ENCODE results near the gene SMIM29.

The SMIM29 gene

DNA sequence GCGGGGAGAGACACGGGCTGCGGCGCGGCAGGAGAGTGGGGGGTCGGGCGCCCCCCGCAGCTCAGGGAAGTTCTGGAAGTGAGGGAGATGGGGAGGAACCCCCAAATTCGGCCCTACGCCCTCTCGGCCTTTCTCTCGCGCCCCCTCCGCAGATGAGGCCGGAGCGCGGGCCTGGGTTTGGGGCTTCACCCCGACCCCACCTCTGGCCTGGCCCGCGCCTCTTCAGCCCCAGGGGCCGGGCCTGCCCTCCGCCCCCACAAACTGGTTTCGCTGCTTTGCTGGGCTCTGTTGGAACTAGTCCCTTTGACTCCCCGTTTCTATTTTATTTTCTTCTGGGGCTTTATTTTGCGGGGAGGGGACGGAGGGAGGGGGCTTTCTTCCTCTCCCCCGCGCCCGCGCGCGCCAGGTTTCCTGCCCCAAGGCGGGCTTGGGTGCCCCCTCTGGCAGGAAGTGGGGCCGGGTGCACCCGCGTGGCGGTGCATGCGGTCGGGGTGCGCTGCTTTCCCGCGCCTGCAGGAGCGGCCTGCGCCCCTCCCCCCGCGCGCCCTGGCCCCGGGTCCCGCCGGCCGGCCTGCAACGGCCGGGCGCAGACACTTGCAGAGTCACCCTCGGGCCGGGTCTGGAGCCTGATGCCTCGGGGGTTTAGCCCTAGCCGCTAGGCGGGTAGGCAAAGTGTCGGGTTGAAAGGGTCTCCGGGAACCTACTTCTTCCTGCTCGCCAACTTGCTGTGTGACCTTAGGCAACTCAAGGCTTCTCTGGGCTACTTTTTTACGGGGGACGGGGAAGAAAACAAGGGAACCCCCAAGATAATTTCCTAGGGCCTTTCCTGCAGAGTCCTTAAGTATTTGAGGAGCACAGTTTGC is 10.9 kb downstream of the SMIM29 start:
- TF ChIP-seq, protein P1, sequence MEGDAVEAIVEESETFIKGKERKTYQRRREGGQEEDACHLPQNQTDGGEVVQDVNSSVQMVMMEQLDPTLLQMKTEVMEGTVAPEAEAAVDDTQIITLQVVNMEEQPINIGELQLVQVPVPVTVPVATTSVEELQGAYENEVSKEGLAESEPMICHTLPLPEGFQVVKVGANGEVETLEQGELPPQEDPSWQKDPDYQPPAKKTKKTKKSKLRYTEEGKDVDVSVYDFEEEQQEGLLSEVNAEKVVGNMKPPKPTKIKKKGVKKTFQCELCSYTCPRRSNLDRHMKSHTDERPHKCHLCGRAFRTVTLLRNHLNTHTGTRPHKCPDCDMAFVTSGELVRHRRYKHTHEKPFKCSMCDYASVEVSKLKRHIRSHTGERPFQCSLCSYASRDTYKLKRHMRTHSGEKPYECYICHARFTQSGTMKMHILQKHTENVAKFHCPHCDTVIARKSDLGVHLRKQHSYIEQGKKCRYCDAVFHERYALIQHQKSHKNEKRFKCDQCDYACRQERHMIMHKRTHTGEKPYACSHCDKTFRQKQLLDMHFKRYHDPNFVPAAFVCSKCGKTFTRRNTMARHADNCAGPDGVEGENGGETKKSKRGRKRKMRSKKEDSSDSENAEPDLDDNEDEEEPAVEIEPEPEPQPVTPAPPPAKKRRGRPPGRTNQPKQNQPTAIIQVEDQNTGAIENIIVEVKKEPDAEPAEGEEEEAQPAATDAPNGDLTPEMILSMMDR (IDR thresholded peaks at IDR 0.05): no peak; the same call in 1 of the 2 replicates

DNA sequence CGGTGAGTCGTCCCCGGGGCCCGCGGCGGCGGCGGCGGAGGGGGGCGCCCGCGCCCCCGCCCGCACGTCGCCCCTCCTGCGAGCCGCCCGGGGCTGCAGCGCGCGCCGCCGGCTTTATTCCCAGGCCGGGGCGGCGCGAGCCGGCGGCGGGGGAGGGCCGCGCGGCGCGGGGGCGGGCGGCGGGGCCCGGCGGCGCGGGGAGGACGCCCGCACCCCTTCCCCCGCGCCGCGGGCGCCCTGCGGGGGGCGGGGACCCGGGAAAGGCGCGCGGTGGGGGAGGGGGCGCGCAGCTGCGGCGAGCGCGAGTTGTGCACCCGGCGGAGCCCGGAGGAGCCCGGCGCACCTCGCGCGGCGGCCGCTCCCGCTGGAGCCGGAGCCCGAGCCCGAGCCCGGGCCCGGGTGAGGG is 11.5 kb downstream of the SMIM29 start:
- TF ChIP-seq, protein P1 (IDR thresholded peaks at IDR 0.05): no peak

DNA sequence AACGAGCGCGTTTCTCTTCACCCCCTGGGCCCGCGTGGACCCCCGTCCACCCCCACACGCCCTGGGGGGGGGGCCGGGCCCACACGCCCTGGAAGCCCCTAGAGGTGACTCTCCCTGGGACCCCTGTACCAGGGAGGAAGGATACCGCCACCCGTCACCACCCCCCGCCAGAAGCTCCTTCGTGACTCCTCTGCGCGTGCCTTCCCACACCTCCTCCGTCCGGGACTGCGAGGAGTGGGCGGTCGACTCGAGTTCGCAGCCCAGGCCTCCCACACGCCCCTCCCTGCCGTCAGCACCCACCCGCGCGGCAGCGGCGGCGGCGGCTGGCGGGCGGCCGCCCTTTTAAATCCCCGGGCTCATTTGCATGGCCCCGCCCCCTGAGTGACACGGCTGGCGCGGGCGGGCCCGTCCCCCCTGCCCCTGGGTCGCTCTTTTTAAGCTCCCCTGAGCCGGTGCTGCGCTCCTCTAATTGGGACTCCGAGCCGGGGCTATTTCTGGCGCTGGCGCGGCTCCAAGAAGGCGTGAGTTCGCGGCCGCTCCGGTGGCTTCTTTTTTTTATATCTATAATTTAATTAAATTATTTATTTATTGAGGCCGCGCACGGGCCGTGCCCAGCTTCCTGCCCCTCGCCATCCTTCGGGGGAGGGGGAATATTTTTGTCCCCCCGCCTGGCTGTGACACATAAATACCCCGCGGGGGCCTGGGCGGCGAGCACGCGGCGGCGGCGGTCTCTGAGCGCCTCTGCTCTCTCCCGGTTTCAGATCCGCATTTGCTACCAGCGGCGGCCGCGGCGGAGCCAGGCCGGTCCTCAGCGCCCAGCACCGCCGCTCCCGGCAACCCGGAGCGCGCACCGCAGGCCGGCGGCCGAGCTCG is 12.1 kb downstream of the SMIM29 start, which contains the start of gene HMGA1:
TSS of gene HMGA1 (plus strand) at position 431 of the 873 bp plus-strand sequence. CDS start 3,908 bp downstream, outside the sequence.
- TF ChIP-seq, protein P1 (IDR thresholded peaks at IDR 0.05): no peak

DNA sequence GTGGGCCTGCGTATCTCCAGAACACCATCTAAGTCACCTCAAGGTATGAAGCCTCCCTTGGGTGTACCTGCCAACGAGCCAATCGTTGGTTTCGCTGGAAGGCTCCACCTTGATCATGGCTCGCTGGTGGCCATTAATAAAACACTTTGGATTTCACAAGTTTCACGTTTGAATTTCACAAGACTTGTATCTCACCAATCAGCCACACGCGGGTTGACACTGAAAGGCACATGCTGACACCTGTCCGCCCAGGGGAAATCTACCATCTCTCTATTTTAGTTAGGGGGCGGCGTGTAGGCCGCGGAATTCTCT is 12.7 kb downstream of the SMIM29 start:
- TF ChIP-seq, protein P1 (IDR thresholded peaks at IDR 0.05): no peak

DNA sequence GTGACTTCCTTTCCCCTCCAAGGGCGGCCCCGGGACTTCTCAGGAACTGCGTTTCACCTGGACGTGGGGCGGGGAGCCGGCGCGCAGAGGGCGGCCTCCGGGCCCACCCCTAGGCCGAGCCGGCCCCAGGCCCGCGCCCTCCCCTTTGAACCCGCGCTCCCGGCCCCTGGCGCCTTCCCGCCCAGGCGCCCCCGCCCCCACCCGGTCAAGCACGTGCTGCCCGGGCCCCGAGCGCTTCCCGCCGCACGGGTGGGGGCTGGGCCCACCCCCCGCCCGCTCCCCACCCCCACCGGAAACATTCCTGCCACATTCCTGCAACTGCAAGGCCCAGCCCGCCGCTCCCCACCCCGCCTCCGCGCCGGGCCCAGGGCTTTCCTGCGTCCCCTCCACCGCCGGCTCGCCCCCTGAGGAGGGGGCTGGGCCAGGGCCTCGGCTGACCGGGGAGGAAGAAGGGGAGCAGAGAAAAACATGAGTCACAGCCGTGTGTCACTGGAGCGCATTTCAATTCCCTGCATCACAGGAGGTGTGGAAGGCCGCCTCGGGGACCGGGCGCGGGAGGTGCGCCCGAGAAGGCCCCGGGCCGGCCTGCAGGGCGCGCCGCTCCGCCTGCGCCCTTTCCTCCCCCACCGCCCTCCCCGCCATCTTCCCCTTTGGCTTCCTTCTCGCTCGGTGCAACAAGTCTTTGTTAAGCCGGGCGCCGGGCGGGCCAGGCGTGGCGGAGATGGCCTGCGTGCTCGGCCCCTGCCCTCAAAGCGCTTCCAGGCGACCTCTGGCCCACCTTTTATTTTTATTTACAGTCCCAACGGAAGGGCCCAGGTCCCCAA is 13.3 kb downstream of the SMIM29 start:
- TF ChIP-seq, protein P1 (IDR thresholded peaks at IDR 0.05): no peak

DNA sequence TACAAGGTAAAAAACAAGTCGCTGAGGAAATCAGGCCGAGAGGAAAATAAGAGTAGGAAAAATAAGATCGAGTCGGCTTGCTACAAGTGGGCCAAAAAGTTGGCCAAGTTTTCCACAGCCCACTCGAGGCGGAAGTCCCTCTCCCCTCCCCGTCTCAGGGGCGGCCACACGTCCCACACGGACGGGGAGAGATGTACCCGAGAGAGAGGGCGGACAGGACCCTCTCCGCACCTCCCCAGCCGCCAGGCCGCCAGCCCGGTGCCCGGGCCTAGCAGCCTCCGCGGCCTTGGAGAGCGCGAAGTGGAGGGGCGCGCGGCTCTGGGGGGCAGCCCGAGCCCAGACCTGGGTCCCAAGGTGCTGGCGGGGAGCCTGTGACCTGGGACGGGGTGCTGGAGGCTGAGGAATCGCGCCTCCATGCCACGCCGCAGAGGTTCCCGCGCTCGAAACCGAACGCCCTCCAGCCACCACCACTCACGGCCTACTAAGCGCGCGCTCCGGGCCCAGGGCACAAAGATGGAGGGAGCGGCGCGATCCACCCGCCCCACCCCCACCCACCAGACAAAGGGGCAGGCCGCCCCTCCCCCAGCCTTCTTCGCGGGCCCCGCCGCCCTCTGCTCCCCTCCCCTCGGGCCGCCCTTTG is 14.0 kb downstream of the SMIM29 start:
- TF ChIP-seq, protein P1 (IDR thresholded peaks at IDR 0.05): no peak
